Renal cortical epithelial cell (primary cell): Measurements from ENCODE around the gene RALGDS. TPM values are rescaled to one million over a fixed set of nuclear protein-coding genes. Genes with fewer than 3 reads are reported as not detected.

ENCODE experiments used
- DNase-seq: peaks from one replicate; pipeline ENCODE4 v3.0.0-alpha.2; 2011; ENCODE audit warnings: low read depth
- total RNA-seq: library from RNA; depleted of rRNA; stranded (reverse); fragments of >200 nt; gene quantifications from 2 replicates; pipeline ENCODE4 v1.2.3, GENCODE V29; 2014

The RALGDS gene
- total RNA-seq, 1 donor from 2014 or later: 35.4 TPM

DNA sequence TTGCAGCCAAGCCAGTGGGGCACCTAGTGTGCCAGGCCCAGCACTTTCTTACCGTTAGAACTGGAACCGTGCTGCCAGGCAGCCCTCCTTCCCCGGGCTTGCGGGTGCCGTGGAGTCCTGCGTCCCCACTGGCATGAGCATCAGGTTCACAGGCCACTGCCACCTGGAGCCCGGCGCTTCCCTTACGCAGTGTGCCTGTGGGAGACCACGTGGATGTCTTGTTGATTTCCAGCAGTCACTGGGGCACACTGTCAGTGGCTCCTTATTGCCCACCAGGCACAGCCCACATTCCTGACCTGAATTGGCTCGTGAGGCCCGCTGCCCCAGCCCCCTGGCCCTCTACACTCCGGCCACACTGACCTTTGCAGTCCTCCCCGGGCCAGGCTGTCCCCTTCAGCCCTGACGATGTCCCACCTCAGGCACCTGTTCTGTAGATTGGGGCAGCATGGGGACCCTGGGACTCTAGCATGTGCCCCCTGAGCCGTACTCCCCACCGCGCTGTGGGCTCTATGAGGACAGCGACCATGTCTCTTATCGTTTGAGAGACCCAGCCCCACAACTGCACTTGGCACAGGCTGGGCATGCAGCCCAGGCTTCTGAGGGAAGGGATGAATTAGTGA is 69.6 kb downstream of the RALGDS start:
- DNase-seq: no peak

GRCh38 chr9:133050781-133051180 is 70.3 kb downstream of the RALGDS start:
- DNase-seq: no peak

- no peak for DNase-seq
Observed at GRCh38 chr9:133050142-133050541, 70.9 kb downstream of the RALGDS start.

DNA sequence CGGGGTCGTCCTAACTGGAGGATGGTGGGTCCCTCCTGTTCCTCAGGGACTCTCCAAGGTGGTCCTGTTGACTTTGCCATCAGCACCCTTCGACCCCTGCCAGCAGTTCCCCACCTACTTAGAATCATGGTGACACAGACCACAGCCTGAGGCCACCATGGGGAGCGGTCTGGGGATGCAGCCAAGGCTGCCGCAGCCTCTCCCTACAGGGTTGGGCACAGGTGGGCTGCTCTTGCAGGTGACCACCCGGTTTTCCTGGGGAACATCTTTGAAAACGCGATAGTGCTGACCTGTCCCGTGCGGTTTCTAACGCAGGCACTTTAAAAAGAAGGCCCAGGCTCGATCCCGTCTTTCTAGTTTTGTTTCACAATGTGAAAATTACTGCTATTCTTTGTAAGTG is 72.0 kb downstream of the RALGDS start:
- DNase-seq: no peak

GRCh38 chr9:133048595-133048994 is 72.4 kb downstream of the RALGDS start:
- DNase-seq: no peak

Other genes with a start within 250 kb of the RALGDS start
- gene AK8, start 243.0 kb downstream of the RALGDS start, total RNA-seq: 2.3 TPM in 1 of 2 replicates, not detected in the other
- 0.52 and 6.5 TPM in 2 replicates for gene SPACA9, start 242.3 kb downstream of the RALGDS start, total RNA-seq
- gene TSC1, start 176.6 kb downstream of the RALGDS start, total RNA-seq: 15.8 and 48.1 TPM in 2 replicates
- not detected in 2 replicates for gene GFI1B, start 142.5 kb downstream of the RALGDS start, total RNA-seq
- gene GTF3C5, start 90.2 kb downstream of the RALGDS start, total RNA-seq: 28.5 and 50.0 TPM in 2 replicates
- gene CEL, start 59.3 kb downstream of the RALGDS start, total RNA-seq: 0.60 TPM in 1 of 2 replicates, not detected in the other
- 3.1 and 5.1 TPM in 2 replicates for gene GBGT1, start 42.7 kb upstream of the RALGDS start, total RNA-seq
- gene OBP2B, start 88.0 kb upstream of the RALGDS start, total RNA-seq: not detected in 2 replicates
- gene ABO, start 154.0 kb upstream of the RALGDS start, total RNA-seq: 0.17 and 4.5 TPM in 2 replicates
- gene SURF6, start 214.9 kb upstream of the RALGDS start, total RNA-seq: 7.5 and 31.4 TPM in 2 replicates
- gene MED22, start 226.9 kb upstream of the RALGDS start, total RNA-seq: 17.7 and 31.6 TPM in 2 replicates
- 1,360 and 2,372 TPM in 2 replicates for gene RPL7A, start 227.0 kb upstream of the RALGDS start, total RNA-seq
- gene SURF1, start 235.2 kb upstream of the RALGDS start, total RNA-seq: 18.4 and 18.6 TPM in 2 replicates
- 9.9 and 32.3 TPM in 2 replicates for gene SURF2, start 235.3 kb upstream of the RALGDS start, total RNA-seq